Measurements from ENCODE around the gene PHLDA3.

GRCh38 chr1:201500670-201501120 is 31.7 kb upstream of the PHLDA3 start:
- no peak for TF ChIP-seq POLR2A (IDR thresholded peaks at IDR 0.05)
- TF ChIP-seq, protein P1, sequence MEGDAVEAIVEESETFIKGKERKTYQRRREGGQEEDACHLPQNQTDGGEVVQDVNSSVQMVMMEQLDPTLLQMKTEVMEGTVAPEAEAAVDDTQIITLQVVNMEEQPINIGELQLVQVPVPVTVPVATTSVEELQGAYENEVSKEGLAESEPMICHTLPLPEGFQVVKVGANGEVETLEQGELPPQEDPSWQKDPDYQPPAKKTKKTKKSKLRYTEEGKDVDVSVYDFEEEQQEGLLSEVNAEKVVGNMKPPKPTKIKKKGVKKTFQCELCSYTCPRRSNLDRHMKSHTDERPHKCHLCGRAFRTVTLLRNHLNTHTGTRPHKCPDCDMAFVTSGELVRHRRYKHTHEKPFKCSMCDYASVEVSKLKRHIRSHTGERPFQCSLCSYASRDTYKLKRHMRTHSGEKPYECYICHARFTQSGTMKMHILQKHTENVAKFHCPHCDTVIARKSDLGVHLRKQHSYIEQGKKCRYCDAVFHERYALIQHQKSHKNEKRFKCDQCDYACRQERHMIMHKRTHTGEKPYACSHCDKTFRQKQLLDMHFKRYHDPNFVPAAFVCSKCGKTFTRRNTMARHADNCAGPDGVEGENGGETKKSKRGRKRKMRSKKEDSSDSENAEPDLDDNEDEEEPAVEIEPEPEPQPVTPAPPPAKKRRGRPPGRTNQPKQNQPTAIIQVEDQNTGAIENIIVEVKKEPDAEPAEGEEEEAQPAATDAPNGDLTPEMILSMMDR (IDR thresholded peaks at IDR 0.05) = no peak

Data from ovary (tissue), 3 donors.